HG03175 (cell line): ENCODE data around the gene SLC15A3.
"Not testable (repeated sequence)": the region's sequence is repeated elsewhere in the genome, so short reads cannot be mapped to it uniquely, and the experiment has no call there.

ENCODE experiments used
- ATAC-seq: cut with Tn5 transposase; IDR thresholded peaks from one replicate; pipeline ENCODE4 v1.9.1; 2021; ENCODE audit warnings: mild to moderate bottlenecking, moderate library complexity; ENCODE audit not compliant: unreplicated experiment

The SLC15A3 gene

DNA sequence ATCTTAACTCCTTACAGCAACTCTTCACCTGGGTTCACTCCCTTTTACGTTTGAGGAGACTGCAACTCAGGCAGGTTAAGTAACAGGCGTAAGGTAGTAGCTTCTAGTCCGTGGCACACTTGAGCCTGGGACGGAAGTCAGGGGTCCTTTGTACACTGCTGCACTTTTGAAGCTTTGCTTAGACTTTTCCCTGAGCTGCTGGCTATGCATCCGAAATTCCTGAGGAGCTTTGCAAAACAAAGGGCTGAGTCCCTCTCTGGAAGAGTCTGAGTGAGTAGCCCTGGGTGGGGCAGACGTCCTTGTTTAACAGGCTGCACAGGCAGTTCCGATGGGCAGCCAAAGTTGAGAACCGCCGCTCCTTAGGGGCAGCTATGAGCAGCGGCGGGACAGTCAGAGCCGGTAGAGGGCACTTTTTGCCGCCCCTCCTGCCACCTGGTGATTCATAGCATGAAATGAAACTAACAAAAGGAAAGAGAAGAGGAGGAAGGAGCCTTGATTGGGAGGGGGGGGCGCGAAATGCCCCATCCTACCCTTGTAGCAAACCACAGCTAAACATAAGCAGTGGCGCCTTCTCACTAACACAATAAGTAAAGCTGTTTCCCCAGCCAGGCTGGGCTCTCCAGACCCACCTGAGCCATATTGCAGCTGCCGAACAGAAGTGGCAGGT, 36.6 kb downstream of the SLC15A3 start:
- ATAC-seq, result peak; percentile 52

DNA sequence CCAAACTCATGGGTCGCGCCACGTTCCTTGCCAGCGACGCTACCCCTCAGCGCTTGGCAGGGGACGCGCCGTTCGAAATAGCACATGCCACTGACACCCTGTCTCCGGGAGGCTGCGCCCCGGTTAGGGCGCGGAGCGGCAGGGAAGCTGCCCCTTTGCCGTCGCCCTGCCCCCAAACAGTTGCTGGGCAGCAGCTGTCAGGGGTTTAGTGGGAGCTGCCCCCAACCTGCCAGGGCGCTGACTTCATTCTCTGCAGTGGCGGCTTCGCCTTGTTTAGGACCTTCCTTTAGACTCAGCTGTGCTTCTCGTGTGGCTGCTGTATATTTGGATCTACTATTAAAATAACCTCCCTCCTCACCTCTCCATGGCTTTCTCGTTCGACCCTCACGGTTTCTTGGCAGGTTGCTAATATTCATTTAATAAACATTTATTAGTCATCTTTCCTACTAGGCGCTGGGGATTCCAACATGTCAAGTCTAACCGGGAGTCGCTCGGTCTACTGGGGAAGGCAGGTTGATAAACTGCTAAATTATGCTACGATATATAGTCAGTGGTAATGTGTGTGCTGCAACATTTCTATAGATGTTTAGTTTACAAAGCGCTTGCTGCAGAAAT, 37.2 kb downstream of the SLC15A3 start:
- ATAC-seq, result peak; percentile 0

DNA sequence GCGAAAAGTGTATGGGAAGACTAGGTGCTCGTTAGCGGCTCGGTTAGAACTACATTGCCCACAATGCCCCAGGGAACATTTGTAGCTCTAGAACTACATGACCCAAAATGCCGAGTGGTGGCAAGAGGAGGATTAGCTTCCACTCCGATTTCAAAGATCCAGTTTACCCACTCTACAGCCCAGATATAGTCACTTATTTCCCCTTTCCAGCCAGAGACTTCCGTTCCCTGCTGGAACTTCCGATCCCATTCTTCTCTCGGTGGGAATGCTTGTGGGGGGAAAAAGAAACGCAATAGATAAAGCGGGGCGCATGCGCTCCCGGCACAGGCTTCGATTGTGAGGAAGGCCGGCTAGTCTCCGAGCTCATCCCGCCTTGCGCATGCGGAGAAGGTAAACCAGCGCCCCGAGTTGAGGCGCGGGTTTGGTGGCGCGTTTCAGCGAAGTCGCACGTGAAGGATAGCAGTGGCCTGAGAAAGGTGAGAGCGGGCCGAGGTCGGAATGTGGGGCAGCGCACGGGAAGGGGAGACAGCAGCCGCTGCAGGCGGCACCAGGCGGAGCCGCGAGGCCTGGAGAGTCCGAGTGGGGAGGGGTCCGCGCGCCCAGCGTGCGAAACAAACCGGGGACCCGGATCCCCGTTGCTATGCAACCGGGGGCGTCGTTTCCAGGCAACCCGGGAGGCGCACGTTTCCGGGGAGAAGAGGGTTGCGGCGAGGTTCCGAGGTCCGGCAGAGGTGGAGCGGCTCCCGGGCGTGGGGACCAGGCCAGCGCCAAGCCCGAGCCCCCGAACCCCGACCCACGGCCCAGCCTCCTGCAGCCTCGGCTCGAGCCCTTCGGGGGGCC, 38.0 kb downstream of the SLC15A3 start, which contains the start of gene TMEM109:
TSS of gene TMEM109 (plus strand) at position 366 of the 840 bp plus-strand sequence. CDS start 5,536 bp downstream, outside the sequence.
- peak; percentile 43 for ATAC-seq

DNA sequence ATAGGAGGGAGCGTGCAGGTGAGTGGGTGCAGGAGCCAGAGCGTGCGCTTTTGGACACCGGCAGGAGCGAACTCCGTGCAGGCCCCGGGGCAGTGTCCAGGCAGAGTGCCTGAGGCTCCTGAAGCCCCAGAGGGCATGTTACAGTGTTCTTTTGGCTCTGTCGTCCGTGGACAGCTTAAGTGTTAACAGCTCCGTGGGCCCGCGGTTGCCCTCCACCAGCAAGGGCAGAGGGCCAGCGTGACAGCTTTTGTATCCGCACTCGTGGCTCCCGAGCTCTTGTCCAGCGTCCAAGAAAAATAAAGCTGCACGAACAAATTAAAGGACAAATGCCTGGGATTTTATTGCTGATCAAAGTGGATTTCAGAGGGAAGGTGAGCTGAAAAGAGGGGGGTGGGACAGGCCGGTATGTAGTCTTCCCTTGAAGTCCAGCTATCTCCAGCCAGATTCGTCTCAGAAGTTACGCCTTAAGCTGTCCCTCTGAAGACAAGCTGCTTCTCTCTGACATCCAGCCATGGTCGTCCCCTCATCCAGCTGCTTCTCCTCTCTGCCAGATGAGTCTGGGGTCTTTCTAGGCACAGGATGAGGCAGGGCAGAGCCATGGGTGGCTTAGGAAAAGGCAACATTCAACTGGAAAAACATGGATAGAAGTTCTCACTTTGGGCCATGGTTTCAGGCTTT, 39.0 kb downstream of the SLC15A3 start:
- no peak for ATAC-seq

DNA sequence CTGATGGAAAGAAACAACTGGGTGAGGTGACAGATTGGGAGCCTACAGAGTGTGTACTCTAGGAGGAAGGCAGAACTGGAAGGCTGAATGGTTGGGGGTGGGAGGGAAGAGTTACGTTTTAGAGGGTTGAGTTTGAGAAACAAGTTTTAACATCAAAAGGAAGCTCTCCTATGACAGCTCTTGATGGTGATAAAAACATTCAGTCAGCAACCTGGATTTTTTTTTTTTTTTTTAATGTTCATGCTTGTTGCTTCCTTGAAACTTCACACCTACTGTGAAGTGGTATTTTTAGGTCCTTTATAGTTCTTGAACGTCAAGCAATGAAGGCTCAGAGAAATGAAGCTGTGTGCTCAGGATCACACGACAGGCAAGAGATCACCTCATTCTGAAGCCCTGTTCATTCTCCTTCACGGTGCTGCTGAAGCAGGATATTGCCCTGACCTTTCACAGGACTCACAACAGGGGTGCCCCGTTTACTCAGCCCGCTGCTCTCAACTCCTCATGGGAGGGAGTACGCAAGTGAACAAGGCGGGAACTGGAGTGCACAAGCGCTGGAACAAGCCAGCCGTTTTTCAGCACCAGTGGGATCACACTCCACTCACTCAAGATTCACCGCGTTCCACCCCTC, 39.6 kb downstream of the SLC15A3 start:
- no peak for ATAC-seq

DNA sequence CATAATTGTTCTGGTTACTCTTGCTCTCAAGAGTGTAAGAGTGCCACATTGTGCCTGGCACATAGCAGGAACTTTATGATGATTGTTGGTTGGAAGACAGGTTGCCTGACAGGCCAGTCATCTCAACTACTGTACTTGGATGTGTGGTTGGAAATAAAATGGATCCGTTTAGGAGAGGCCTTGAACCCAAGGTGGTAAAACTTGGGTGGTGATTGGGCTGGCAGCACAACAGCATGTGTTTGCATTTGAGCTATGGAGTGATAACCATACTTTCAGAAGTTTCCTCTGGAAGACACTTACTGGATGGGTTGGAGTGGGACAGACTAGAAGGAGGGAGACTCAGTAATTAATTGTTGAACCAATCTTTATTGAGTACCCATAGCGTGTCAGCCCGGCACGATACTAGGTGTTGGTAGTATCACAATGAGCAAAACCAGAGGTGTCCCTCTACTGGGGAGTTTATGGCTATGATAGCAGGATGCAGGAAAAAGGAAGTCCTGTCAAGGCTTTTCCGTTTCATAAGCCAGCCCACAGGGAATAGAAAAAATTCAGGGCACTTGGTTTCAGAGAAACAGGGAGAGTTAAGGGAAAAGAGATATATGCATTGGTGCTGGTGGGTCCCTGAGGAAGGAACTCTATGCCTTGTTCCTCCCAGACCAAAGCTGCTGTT, 41.1 kb downstream of the SLC15A3 start:
- no peak for ATAC-seq

DNA sequence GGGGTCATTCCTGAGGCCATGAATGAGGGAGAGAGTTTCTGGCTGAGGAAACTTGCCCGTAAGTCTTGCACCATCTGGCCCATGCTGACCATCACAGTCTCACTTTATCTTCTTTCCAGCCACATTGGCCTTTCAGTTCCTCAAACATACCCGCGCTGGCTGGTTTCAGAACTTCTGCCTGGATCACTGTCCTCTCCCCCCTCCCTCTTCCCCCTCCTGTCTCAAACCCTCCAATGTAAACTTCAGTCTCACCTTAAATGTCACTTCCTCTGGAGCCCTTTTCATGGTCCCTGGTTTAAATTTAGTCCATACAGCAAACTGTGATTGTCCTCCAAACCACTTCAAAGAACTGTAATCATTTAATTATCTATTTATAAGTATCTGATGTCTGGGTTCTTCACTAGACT, 41.7 kb downstream of the SLC15A3 start:
- ATAC-seq, result peak; percentile 39

DNA sequence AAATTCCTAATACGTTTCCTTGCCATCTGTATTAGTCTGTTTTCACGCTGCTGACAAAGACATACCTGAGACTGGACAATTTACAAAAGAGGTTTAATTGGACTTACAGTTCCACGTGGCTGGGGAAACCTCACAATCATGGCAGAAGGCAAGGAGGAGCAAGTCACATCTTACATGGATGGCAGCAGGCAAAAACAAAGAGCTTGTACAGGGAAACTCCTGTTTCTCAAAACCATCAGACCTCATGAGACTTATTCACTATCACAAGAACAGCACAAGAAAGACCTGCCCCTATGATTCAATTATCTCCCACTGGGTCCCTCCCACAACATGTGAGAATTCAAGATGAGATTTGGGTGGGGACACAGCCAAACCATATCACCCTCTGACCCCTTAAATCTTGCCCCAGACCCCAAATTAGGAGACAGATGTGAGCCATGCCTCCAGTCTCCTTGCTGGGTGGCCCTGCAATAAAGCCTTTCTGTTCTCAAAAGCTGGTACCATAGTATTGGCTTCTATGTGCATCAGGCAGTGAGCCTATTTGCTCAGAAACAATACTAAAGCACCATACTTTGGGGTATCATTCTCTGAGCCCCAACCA, 42.2 kb downstream of the SLC15A3 start:
- ATAC-seq, result not testable (repeated sequence)

DNA sequence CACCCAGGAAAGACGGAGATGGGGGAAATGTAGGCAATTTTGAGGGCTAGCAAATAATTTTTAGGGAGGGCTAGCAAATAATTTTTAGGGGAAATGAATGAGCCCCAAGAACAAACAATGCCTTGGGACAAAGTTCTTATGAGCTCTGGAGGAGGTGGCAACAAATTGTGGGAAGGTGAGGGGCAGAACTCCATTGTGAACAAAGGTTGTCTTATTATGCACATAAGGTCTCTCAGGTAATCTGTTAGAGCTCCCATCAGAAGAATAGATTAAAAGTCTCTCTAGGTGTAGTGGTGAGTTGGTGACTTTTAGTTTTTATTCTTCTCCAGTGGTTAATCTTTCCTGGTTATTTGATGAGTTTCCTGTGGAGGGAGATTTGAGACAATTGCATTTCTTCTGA, 43.2 kb downstream of the SLC15A3 start:
- ATAC-seq, result no peak

DNA sequence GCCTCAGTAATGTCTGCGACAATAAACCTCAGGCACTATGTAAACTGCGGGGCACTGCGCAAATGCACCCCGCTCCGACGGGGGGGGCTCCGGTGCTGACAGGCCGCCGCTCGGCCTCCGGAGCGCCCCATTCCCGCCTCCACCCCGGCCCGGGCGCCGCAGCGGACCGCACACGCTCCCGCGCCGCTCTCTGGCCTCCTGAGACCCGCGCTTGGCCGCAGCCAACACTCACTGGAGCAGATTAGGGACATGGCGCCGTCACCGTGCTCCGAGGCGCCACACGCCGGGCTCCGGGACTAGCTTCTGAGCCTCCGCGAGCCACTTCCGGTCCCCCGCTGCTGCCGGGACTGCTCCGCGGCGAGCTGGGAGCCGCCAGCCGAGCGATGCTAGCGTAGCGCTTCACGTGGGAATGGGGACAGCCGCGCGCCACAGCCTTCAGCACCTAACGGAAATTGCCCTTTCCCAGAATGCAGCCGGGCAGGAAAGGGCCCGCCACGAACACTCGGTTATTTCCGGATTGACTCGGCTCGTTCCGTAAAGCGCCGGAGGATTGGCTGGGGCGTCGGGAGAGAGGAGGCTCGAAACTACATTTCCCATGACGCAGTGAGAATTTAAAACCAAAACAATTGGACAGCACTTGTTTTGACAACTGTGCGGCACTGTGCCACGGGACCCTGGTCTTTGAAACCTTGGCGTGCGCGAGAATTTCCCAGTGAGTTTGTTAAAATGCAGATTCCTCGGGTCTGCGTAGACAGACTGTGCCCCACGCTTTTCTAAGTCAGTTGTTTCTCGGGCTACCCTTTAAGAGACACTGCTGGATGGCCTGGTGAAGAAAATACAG, 45.6 kb downstream of the SLC15A3 start, which contains the start of gene PRPF19:
TSS of gene PRPF19 (minus strand) at position 454 of the 841 bp plus-strand sequence. CDS start at position 251, 203 bp downstream.
- ATAC-seq, result peak; percentile 68

DNA sequence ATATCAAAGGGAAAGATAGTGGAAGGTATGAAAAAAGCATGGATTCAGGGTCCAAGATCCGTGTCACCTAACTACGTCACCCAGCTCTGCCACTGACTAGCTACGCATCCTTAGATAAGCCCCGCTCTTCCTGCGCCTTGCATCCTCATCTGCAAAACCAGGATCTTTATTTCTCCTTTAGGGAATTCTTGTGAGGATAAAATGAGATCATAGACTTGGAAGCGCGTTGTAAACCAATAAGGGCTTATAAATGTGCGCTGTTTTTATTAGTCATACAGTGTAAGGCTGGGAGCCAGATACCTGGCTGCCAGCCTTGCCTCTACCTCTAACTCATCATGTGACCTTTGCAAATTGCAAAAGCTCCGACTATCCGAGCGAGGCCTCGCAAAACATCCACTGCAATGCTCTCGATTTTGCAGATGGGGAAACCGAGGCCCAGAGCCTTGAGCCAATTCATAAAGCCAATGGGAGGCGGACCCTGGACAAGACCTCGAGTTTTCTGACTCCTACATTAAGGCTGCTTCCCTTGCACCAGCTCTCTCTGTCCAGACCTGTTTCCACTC, 46.3 kb downstream of the SLC15A3 start:
- ATAC-seq, result no peak

DNA sequence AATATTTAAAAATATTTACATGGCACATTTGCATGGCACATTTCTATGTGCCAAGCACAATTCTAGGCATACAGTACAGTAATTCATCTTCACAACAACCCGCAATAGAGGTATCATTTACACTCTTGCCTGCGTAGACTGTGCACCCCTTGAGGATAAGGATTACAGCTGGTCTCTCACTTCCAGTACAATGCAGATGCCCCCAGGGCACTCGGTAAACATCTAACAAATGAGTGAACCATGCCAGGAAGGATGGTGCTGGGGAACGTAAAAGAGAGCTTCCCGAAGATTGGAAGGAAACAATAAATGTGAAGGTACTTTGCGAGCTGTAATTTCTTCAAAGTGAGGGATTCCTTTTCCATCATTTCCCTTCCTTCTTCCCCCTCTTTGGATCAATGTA, 46.9 kb downstream of the SLC15A3 start:
- no peak for ATAC-seq

DNA sequence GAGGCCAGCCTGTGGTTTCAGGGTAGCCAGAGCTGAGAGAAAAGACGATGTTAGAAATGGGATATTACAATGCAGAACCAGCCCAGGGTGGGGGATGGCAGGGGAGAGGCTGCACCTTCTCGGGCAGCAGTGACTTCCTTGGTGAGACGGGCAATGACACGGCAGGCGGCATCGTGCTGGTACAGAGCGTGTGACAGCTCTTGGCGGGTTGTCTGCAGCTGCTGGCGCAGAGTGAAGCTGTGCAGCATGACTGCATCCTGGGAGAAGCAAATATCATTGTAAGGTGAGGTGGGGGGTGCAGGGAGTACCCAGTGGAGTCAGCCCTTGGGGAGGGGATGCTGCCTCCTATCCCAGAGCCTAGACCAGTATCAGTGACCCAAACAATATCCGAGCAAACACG, 49.4 kb downstream of the SLC15A3 start:
- ATAC-seq, result no peak

DNA sequence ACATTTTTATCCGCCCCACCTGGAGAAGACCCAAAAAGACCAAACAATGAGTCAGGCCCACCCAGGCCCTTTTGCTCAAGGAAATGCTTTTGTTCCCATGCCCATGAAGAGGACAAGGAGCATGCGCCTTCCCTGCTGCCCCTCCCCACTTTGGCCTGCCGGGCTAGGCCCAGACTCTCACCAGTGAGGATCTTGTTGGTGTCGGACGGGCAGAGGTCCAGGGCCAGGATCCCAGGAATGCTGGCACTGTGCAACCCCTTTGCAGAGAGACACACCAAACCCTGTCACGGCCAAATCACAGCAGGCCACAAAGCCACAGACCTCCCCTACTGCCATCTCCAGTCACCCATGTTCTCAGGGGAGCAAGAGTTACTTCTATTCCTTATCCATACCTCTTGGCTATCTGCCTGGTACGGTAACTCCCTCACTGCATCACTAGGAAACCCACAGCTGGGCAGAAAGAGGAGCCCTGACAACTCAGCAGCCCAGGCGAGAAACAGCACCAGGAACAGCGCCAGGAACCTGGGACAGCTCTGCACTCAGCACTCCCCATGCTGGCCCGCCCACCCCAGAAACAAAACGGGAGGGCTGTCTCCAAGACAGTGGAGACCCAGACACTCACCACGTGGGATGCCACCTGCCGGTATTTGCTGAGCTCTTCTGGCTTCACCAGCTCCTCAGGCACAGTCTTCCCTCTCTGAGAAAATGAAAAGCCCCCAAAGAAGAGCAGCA, 51.1 kb downstream of the SLC15A3 start:
- no peak for ATAC-seq

DNA sequence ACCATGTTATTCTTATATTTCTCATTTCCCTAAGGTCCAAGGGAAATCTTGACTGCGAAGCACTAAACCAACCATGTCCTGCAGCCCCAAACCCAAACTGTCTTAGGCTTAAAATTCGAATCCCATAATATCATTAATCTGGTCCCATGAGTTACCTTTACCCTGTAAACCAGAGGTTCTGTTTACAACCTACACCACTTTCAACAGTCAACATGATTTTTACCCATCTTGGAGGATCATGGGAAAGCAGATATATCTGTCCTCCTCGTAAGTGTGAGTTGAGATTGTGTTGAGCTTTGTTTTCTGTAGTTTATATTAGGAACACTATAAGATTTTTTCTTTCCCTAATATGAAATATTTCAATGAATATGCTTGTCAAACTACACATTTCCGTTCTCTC, 52.0 kb downstream of the SLC15A3 start:
- ATAC-seq, result no peak

DNA sequence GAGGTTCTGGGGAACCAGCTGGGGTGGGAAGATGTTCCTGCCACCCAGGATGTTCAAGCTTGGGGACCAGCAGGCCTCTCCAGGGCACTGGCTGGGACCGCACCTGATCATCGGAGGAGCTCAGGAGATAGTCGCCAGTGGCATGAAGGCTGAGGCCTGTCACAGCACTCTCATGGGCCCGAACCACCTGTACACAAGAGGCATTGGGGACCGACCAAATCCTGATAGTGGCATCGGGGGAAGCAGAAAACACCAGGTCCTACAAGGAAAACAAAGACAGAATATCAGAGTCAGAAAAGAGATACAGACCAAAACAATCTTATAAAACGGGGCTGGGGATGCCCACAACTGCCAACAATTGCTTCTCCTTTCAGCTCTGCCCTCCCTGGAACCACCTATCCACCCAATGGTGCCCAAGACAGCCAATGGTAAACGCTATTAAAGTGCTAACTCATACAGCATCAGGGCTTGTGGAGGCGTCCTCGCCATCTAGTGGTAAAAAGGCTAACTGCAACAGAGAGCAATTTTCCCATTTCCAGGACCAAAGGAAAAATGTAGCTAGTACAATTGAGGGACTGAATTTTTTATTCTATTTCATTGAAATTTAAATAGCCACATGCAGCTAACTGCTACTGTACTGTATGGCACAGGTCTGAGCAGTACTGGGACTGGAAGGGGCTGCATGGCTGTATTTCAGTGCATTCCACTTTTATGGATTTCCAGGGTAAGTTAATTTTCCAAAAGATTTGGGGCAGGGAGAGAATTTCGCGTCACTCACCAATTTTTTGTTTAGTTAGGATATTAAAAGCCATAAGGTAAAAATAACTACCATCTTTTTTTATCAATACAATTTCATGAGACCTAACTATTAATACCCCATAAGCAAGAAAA, 52.7 kb downstream of the SLC15A3 start:
- peak; percentile 64 for ATAC-seq

DNA sequence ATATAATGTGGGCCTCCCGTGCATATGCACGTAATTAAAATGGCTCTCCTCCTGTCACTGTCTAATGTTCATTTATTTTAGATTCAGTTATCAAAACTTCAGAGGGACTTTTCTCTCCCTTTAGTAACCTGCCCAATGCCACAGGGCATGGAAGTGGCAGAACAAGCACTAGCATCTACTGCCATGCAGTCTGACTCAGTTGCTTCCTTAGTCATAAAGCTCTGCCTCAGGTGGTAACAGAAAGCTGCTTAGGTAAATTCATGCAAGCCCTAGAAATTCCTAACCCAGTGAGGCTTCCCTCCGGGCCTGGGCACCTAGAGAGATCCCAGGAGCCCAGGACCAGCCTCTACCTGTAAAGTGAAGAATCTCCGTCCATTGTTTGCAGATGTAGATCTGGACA, 54.5 kb downstream of the SLC15A3 start:
- no peak for ATAC-seq
